Keratinocyte (primary cell): Measurements from ENCODE around the gene HELZ2. TPM values are rescaled to one million over a fixed set of nuclear protein-coding genes. Genes with fewer than 3 reads are reported as not detected.

Source experiments
- DNase-seq: peaks from one replicate; pipeline ENCODE4 v3.0.0-alpha.2; 2011; ENCODE audit warnings: low read depth, missing footprints, low spot score
- FAIRE-seq: peaks from 2 replicates; lab custom pipeline; 2011; peaks lifted over from hg19 to GRCh38; lab: Jason Lieb, UNC
- H2AFZ ChIP-seq: 2 replicates; pipeline ENCODE4 v1.6.0; 2012; ENCODE audit warnings: low read length, control low read depth, inconsistent platforms; ENCODE audit not compliant: control insufficient read depth
- H3K27ac ChIP-seq: 2 replicates; pipeline ENCODE4 v1.5.1; 2011; ENCODE audit warnings: low read length; ENCODE audit not compliant: control insufficient read depth, insufficient read depth
- H3K27me3 ChIP-seq: 3 replicates; pipeline ENCODE4 v1.6.0; 2011; ENCODE audit warnings: low read length; ENCODE audit not compliant: control insufficient read depth, insufficient read depth; ENCODE audit errors: extremely low read depth
- H3K36me3 ChIP-seq, 2 experiments: 2 replicates in 1 of 2; 3 replicates in 1 of 2; pipeline ENCODE4 v1.5.1; 2011; ENCODE audit warnings: low read length in 2 of 2, mild to moderate bottlenecking in 1 of 2; ENCODE audit not compliant: control insufficient read depth in 2 of 2, insufficient read depth in 2 of 2; ENCODE audit errors: extremely low read depth in 1 of 2
- H3K4me1 ChIP-seq: 3 replicates; pipeline ENCODE4 v1.5.1; 2011; ENCODE audit warnings: low read length; ENCODE audit not compliant: control insufficient read depth, insufficient read depth; ENCODE audit errors: extremely low read depth
- H3K4me2 ChIP-seq: 3 replicates; pipeline ENCODE4 v1.6.0; 2011; ENCODE audit warnings: low read depth, low read length; ENCODE audit not compliant: control insufficient read depth, insufficient read depth; ENCODE audit errors: extremely low read depth
- H3K4me3 ChIP-seq, 3 experiments: fragments of 200-600 bp in 1 of 3; sonication (generic) in 1 of 3; 2 replicates in 2 of 3; 3 replicates in 1 of 3; pipeline ENCODE4 v1.5.1; 2011 to 2016; ENCODE audit warnings: low read length in 3 of 3, mild to moderate bottlenecking in 3 of 3, control low read depth in 2 of 3, inconsistent platforms in 1 of 3, low read depth in 1 of 3, mixed read lengths in 1 of 3, mixed run types in 1 of 3, moderate library complexity in 1 of 3; ENCODE audit not compliant: control insufficient read depth in 2 of 3, insufficient read depth in 2 of 3; ENCODE audit errors: extremely low read depth in 1 of 3
- H3K79me2 ChIP-seq: 2 replicates; pipeline ENCODE4 v1.6.0; 2012; ENCODE audit warnings: low read length; ENCODE audit not compliant: control insufficient read depth, insufficient read depth
- H3K9ac ChIP-seq: 3 replicates; pipeline ENCODE4 v1.6.0; 2011; ENCODE audit warnings: low read length; ENCODE audit not compliant: control insufficient read depth, insufficient read depth; ENCODE audit errors: extremely low read depth
- H3K9me1 ChIP-seq: 3 replicates; pipeline ENCODE4 v1.6.0; 2011; ENCODE audit warnings: low read length; ENCODE audit not compliant: control insufficient read depth, insufficient read depth; ENCODE audit errors: extremely low read depth
- H3K9me3 ChIP-seq: 2 replicates; pipeline ENCODE4 v1.5.1; 2012; ENCODE audit warnings: low read depth, low read length; ENCODE audit not compliant: control insufficient read depth
- H4K20me1 ChIP-seq: 3 replicates; pipeline ENCODE4 v1.6.0; 2011; ENCODE audit warnings: low read length; ENCODE audit not compliant: control insufficient read depth, insufficient read depth; ENCODE audit errors: extremely low read depth
- CTCF ChIP-seq, 3 experiments: IDR thresholded peaks in 1 of 3; conservative IDR thresholded peaks in 1 of 3; optimal IDR thresholded peaks in 1 of 3; 2 replicates in 2 of 3; 3 replicates in 1 of 3; pipeline versions ENCODE3 to v1.5.1; 2011; ENCODE audit warnings: low read length in 3 of 3, mild to moderate bottlenecking in 3 of 3, moderate library complexity in 2 of 3, control low read depth in 1 of 3, inconsistent platforms in 1 of 3; ENCODE audit not compliant: insufficient read depth in 2 of 3; ENCODE audit errors: extremely low read depth in 1 of 3
- EZH2 ChIP-seq: IDR thresholded peaks from one replicate; pipeline ENCODE4 v1.6.1; 2012; ENCODE audit warnings: inconsistent platforms, mild to moderate bottlenecking, low read length, moderate library complexity
- dilution Hi-C: fragments of 300-500 bp; cut with MboI; formaldehyde crosslinking; loops from one replicate; pipeline ENCODE4 v1.7.0; 2020; ENCODE audit warnings: low sequenced_read_pairs; ENCODE audit not compliant: extremely low pct_ligation_motif_present
- polyA plus RNA-seq, 5 experiments: library from polyadenylated mRNA; depleted of rRNA in 3 of 5; stranded (reverse) in 3 of 5; stranded (forward) in 1 of 5; unstranded in 1 of 5; fragments of >200 nt; gene quantifications; 1 replicate in 1 of 5; 2 replicates in 3 of 5; 3 replicates in 1 of 5; pipeline versions ENCODE4 v1.2.1 to v1.2.3, GENCODE V29; 2011 to 2012; ENCODE audit warnings: missing spikeins in 2 of 5, low read depth in 1 of 5, low replicate concordance in 1 of 5

Gene HELZ2
- polyA plus RNA-seq, 1 donor (not counting 4 experiments of a cell fraction or from before 2014, with no cell fraction given) = 14.8 TPM

- DNase-seq = no peak
- TF ChIP-seq CTCF (optimal IDR thresholded peaks at IDR 0.05 in 1 of 3, IDR thresholded peaks at IDR 0.05 in 1 of 3, conservative IDR thresholded peaks at IDR 0.05 in 1 of 3; ENCODE audit: extremely low read depth in 1 of 3, insufficient read depth in 2 of 3, low read length in 3 of 3) (no peak), EZH2 (no peak)
- Histone ChIP-seq H3K9me1 (no peaks in the 10 kb centered on the region), H2AFZ (no peak overlapping the region), H3K4me1 (peaks cover 4% of the 10 kb centered on the region), H3K9me3 (no peaks in the 10 kb centered on the region), H4K20me1 (no peaks in the 10 kb centered on the region), H3K4me3 (no peak overlapping the region), H3K9ac (no peak overlapping the region), H3K27ac (no peak overlapping the region), H3K36me3 (peaks cover 27 to 30% of the 10 kb centered on the region in 2 experiments), H3K79me2 (peaks cover 4% of the 10 kb centered on the region), H3K27me3 (no peaks in the 10 kb centered on the region), H3K4me2 (no peak overlapping the region)
- dilution Hi-C loops = no loop called here
- no peak for FAIRE-seq
Observed at GRCh38 chr20:63558804-63559484, 15.1 kb downstream of the HELZ2 start.

- TF ChIP-seq EZH2 = no peak
- TF ChIP-seq CTCF (optimal IDR thresholded peaks at IDR 0.05 in 1 of 3, IDR thresholded peaks at IDR 0.05 in 1 of 3, conservative IDR thresholded peaks at IDR 0.05 in 1 of 3; ENCODE audit: extremely low read depth in 1 of 3, insufficient read depth in 2 of 3, low read length in 3 of 3) = no peak
- H2AFZ ChIP-seq = no peak overlapping the region
- H3K4me2 ChIP-seq = no peak overlapping the region
- no peaks in the 10 kb centered on the region for H3K79me2 ChIP-seq
- no peaks in the 10 kb centered on the region for H3K9me3 ChIP-seq
- H3K4me1 ChIP-seq = peaks cover 11% of the 10 kb centered on the region
- H3K27me3 ChIP-seq = no peaks in the 10 kb centered on the region
- H4K20me1 ChIP-seq = no peaks in the 10 kb centered on the region
- dilution Hi-C loops = no loop called here
- H3K36me3 ChIP-seq = peaks cover 21 to 23% of the 10 kb centered on the region in 2 experiments
- no peak overlapping the region for H3K9ac ChIP-seq
- FAIRE-seq (no peak), DNase-seq (no peak)
- H3K4me3 ChIP-seq = no peak overlapping the region
- H3K27ac ChIP-seq = no peak overlapping the region
- no peaks in the 10 kb centered on the region for H3K9me1 ChIP-seq
Observed at GRCh38 chr20:63557481-63557891, 16.6 kb downstream of the HELZ2 start.
